ENCODE results near the gene DNAI1.

DNA sequence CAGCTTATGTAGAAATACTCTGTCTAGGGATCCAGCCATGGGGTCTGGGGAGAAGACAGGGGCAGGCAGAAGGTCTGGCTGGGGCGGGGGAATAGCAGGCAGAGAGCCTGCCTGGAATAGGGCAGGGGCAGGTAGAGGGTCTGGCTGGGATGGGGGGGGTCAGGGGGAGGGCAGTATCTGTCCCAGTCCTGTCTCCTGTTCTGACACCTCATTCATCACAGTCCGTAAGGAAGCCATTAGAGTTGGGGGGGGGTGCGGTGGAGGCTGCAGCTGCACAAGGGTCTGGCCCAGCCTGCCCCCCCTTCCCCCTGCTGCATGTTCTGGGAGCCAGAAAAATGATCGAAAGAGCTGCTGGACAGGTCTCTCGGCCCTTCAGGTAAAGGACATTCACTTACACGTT lies 98.3 kb downstream of the DNAI1 start:
- TF ChIP-seq, protein P1, sequence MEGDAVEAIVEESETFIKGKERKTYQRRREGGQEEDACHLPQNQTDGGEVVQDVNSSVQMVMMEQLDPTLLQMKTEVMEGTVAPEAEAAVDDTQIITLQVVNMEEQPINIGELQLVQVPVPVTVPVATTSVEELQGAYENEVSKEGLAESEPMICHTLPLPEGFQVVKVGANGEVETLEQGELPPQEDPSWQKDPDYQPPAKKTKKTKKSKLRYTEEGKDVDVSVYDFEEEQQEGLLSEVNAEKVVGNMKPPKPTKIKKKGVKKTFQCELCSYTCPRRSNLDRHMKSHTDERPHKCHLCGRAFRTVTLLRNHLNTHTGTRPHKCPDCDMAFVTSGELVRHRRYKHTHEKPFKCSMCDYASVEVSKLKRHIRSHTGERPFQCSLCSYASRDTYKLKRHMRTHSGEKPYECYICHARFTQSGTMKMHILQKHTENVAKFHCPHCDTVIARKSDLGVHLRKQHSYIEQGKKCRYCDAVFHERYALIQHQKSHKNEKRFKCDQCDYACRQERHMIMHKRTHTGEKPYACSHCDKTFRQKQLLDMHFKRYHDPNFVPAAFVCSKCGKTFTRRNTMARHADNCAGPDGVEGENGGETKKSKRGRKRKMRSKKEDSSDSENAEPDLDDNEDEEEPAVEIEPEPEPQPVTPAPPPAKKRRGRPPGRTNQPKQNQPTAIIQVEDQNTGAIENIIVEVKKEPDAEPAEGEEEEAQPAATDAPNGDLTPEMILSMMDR (conservative IDR thresholded peaks at IDR 0.05 in 1 of 2, IDR thresholded peaks at IDR 0.05 in 1 of 2; ENCODE audit: extremely low read depth in 1 of 2, insufficient read depth in 1 of 2, low read depth in 1 of 2, low read length in 2 of 2): no peak
- TF ChIP-seq EZH2 (IDR thresholded peaks at IDR 0.05; ENCODE audit: borderline replicate concordance, low read length): no peak
